ENCODE measurements around the gene ZBTB48.
A peak's percentile ranks its signal among the peaks of the same experiment; 100 is the strongest.

ZBTB48 gene

DNA sequence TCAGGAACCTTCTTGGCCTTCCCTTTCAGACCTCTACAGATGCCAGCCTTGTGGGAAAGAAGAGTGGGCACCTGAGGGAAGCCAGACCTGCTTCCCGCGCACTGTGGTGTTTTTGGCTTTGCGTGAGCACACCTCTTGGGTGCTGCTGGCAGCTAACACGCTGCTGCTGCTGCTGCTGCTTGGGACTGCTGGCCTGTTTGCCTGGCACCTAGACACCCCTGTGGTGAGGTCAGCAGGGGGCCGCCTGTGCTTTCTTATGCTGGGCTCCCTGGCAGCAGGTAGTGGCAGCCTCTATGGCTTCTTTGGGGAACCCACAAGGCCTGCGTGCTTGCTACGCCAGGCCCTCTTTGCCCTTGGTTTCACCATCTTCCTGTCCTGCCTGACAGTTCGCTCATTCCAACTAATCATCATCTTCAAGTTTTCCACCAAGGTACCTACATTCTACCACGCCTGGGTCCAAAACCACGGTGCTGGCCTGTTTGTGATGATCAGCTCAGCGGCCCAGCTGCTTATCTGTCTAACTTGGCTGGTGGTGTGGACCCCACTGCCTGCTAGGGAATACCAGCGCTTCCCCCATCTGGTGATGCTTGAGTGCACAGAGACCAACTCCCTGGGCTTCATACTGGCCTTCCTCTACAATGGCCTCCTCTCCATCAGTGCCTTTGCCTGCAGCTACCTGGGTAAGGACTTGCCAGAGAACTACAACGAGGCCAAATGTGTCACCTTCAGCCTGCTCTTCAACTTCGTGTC is 995 bp upstream of the ZBTB48 start:
- no peak for TF ChIP-seq FOXP2 (optimal IDR thresholded peaks at IDR 0.05; ENCODE audit: control extremely low read depth, extremely low read length, insufficient read depth)
- no peak for TF ChIP-seq EZH2 (IDR thresholded peaks at IDR 0.05)
- TF ChIP-seq POLR2AphosphoS5 (IDR thresholded peaks at IDR 0.05; ENCODE audit: borderline replicate concordance, low read depth, low read length) = no peak
- DNase-seq (ENCODE audit: low read depth, low spot score) = no peak
- peak overlapping the region; percentile 76 for H3K9ac ChIP-seq (ENCODE audit: insufficient read length)
- H3K9me3 ChIP-seq (ENCODE audit: low read depth, low read length) = no peaks in the 10 kb centered on the region
- no peaks in the 10 kb centered on the region for H3K36me3 ChIP-seq (ENCODE audit: insufficient read depth, low read length)
- peak overlapping the region; percentile 90 for H3K4me3 ChIP-seq
- H3K27ac ChIP-seq = no peak overlapping the region

DNA sequence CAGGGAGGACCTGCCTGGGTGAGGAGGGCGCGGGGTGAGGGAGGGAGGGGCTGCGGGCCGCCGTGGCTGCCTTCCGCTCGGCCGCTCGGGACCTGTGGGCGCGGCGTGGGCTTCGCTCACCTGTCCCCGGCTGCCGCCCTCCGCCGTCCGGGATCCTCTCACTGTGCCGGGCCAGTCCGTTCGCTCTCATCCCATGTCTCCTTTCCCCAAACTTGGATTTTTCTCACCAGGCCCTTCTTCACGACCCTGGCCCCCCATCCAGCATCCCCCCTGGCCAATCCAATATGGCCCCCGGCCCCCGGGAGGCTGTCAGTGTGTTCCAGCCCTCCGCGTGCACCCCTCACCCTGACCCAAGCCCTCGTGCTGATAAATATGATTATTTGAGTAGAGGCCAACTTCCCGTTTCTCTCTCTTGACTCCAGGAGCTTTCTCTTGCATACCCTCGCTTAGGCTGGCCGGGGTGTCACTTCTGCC is 362 bp downstream of the ZBTB48 start:
- H3K27ac ChIP-seq = no peak overlapping the region
- no peak for DNase-seq (ENCODE audit: low read depth, low spot score)

DNA sequence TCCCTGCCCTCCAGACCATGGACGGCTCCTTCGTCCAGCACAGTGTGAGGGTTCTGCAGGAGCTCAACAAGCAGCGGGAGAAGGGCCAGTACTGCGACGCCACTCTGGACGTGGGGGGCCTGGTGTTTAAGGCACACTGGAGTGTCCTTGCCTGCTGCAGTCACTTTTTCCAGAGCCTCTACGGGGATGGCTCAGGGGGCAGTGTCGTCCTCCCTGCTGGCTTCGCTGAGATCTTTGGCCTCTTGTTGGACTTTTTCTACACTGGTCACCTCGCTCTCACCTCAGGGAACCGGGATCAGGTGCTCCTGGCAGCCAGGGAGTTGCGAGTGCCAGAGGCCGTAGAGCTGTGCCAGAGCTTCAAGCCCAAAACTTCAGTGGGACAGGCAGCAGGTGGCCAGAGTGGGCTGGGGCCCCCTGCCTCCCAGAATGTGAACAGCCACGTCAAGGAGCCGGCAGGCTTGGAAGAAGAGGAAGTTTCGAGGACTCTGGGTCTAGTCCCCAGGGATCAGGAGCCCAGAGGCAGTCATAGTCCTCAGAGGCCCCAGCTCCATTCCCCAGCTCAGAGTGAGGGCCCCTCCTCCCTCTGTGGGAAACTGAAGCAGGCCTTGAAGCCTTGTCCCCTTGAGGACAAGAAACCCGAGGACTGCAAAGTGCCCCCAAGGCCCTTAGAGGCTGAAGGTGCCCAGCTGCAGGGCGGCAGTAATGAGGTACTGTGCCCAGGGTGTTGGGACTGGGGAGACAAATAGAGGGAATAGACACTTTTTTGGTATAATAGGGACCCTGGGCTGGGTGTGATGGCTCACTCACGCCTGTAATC is 1.0 kb downstream of the ZBTB48 start:
- Histone ChIP-seq H3K4me3 (peak overlapping the region; percentile 90), H3K9me3 (ENCODE audit: low read depth, low read length) (no peaks in the 10 kb centered on the region), H3K27ac (no peak overlapping the region), H3K9ac (ENCODE audit: insufficient read length) (peak overlapping the region; percentile 84), H3K36me3 (ENCODE audit: insufficient read depth, low read length) (no peaks in the 10 kb centered on the region)
- no peak for DNase-seq (ENCODE audit: low read depth, low spot score)
- TF ChIP-seq EZH2 (IDR thresholded peaks at IDR 0.05) (no peak), POLR2AphosphoS5 (IDR thresholded peaks at IDR 0.05; ENCODE audit: borderline replicate concordance, low read depth, low read length) (0 out of 2 replicates have a peak, but pooled peaks have one; percentile 18), FOXP2 (optimal IDR thresholded peaks at IDR 0.05; ENCODE audit: control extremely low read depth, extremely low read length, insufficient read depth) (no peak)

More for the DNA sequence above, 362 bp downstream of the ZBTB48 start:
- Histone ChIP-seq H3K4me3 (peak overlapping the region; percentile 90), H3K9me3 (ENCODE audit: low read depth, low read length) (no peaks in the 10 kb centered on the region), H3K36me3 (ENCODE audit: insufficient read depth, low read length) (no peaks in the 10 kb centered on the region), H3K9ac (ENCODE audit: insufficient read length) (peak overlapping the region; percentile 84)
- no peak for TF ChIP-seq FOXP2 (optimal IDR thresholded peaks at IDR 0.05; ENCODE audit: control extremely low read depth, extremely low read length, insufficient read depth)

DNA sequence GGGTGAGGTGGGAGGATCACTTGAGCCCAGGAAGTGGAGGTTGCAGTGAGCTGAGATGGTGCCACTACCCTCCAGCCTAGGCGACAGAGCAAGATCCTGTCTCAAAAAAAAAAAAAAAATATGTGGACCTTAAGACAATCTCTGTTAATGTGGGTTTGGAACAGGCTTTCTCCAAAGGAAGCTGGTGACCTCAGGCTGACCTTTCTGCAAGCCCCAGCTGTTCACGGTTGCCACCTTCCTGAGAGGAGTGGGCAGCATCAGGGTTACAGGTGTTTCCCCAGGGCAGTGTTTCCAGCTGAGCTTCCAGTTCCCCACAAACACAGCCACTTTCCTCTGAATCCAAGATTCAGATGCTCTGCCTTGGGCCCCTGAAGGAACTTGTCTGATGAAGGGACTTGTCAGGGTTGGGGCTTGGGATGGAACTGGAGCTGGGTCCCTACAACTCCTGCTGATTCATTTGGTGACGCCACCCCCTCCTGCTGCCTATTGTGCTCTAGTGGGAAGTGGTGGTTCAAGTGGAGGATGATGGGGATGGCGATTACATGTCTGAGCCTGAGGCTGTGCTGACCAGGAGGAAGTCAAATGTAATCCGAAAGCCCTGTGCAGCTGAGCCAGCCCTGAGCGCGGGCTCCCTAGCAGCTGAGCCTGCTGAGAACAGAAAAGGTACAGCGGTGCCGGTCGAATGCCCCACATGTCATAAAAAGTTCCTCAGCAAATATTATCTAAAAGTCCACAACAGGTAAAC is 1.9 kb downstream of the ZBTB48 start:
- DNase-seq (ENCODE audit: low read depth, low spot score) = no peak
- Histone ChIP-seq H3K9ac (ENCODE audit: insufficient read length) (no peak overlapping the region), H3K9me3 (ENCODE audit: low read depth, low read length) (no peaks in the 10 kb centered on the region), H3K36me3 (ENCODE audit: insufficient read depth, low read length) (no peaks in the 10 kb centered on the region), H3K4me3 (no peak overlapping the region), H3K27ac (no peak overlapping the region)
- TF ChIP-seq FOXP2 (optimal IDR thresholded peaks at IDR 0.05; ENCODE audit: control extremely low read depth, extremely low read length, insufficient read depth) = no peak
- TF ChIP-seq POLR2AphosphoS5 (IDR thresholded peaks at IDR 0.05; ENCODE audit: borderline replicate concordance, low read depth, low read length) = no peak
- no peak for TF ChIP-seq EZH2 (IDR thresholded peaks at IDR 0.05)

DNA sequence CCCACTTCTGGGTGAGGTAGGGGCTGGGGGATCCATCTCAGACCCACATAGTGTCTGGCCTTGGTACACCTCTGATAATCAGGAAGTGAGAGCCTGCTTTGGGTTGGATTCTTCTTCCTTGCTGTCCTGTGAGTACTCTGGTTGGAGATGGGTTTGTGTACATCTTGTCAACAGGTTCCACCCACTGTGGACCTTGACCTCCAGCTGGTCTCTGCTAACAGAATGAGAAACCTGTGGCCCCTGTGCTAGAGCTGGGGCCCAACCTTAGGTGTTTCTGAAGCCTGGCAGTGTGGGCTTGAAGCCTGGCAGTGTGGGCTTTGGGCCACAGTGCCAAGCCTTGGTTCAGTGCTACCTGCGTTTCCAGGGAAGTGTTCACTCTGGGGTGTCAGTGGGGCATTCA is 2.6 kb downstream of the ZBTB48 start:
- no peak for DNase-seq (ENCODE audit: low read depth, low spot score)
- H3K9me3 ChIP-seq (ENCODE audit: low read depth, low read length) = no peaks in the 10 kb centered on the region
- TF ChIP-seq EZH2 (IDR thresholded peaks at IDR 0.05) (no peak), FOXP2 (optimal IDR thresholded peaks at IDR 0.05; ENCODE audit: control extremely low read depth, extremely low read length, insufficient read depth) (no peak), POLR2AphosphoS5 (IDR thresholded peaks at IDR 0.05; ENCODE audit: borderline replicate concordance, low read depth, low read length) (no peak)
- no peaks in the 10 kb centered on the region for H3K36me3 ChIP-seq (ENCODE audit: insufficient read depth, low read length)
- no peak overlapping the region for H3K4me3 ChIP-seq
- H3K9ac ChIP-seq (ENCODE audit: insufficient read length) = no peak overlapping the region
- H3K27ac ChIP-seq = no peak overlapping the region

DNA sequence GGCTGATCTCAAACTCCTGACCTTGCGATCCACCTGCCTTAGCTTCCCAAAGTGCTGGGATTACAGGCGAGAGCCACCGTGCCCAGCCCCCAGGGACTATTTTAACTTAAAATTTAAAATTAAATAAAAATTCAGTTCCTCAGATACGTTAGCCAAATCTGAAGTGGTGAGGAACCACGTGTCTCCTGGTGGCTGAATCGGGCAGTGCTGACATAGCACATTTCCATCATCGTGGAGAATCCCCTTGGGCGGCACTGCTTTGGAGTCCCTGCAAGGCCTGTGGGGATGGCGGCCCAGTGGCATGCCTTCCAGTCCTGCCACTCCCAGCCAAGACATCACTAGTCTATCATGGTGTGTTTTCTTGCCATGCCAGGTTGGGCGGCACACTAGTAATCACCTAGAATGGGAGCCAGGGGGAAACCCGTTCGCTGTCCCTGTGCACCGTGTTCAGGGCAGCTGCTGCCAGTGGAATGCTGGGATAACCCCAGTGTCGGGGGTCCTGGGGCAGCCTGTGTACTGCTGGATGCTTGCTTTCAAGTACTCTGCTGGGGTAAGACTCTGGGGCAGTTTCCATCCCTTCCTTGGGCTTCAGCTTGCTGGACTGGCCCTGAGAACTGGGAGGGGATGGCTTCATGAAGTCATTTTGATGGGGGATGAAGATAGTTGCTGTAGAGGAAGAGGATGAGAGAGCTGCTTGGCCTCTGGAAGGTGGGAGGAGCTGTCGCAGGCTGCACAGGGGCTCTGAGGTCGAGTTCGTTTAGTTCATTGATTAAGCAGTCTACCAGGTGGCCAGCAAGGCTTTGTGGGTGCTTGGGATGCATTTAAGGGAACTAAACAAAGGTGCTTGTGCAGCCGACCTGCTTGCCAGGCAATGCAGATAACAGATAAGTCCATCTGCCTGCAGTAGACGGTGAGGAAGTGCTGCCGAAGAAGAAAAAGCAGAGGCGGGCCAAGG is 4.6 kb downstream of the ZBTB48 start:
- H3K4me3 ChIP-seq = no peak overlapping the region
- TF ChIP-seq FOXP2 (optimal IDR thresholded peaks at IDR 0.05; ENCODE audit: control extremely low read depth, extremely low read length, insufficient read depth) (no peak), POLR2AphosphoS5 (IDR thresholded peaks at IDR 0.05; ENCODE audit: borderline replicate concordance, low read depth, low read length) (no peak), EZH2 (IDR thresholded peaks at IDR 0.05) (no peak)

DNA sequence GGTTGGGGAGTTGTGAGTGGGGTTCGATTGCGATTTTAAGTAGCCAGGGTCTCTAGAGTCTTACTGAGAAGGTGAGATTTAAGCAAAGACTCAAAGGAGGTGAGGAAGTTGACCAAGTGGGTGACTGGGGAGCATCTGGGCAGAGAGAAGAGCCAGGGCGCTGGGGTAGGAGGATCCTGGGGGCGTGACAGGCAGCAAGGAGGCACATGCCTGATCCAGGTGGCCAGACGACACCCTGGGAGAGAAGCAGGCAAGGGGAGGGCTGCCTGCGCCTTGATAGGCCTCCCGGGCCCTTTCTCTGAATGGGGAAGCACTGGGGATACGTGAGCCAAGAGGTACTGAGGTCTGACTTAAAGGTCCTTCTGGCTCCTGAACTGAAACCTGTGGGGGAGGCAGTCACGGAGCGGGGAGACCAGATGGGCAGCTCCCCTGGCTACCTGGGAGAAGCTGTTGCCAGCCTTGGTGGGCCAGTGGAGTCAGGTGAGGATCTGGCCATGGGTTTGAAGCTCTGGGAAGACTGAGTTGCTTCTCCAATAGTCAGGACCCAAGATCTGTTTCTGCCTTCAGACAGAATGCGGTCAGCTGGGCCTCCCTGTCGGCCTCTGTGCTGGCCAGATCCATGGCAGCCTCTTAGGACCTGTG is 5.4 kb downstream of the ZBTB48 start:
- Histone ChIP-seq H3K4me3 (no peak overlapping the region), H3K36me3 (ENCODE audit: insufficient read depth, low read length) (peaks cover 4% of the 10 kb centered on the region), H3K27ac (no peak overlapping the region), H3K9ac (ENCODE audit: insufficient read length) (no peak overlapping the region), H3K9me3 (ENCODE audit: low read depth, low read length) (no peaks in the 10 kb centered on the region)
- TF ChIP-seq EZH2 (IDR thresholded peaks at IDR 0.05) (no peak), POLR2AphosphoS5 (IDR thresholded peaks at IDR 0.05; ENCODE audit: borderline replicate concordance, low read depth, low read length) (no peak), FOXP2 (optimal IDR thresholded peaks at IDR 0.05; ENCODE audit: control extremely low read depth, extremely low read length, insufficient read depth) (no peak)
- DNase-seq (ENCODE audit: low read depth, low spot score) = no peak

More for the DNA sequence above, 4.6 kb downstream of the ZBTB48 start:
- Histone ChIP-seq H3K9ac (ENCODE audit: insufficient read length) (no peak overlapping the region), H3K9me3 (ENCODE audit: low read depth, low read length) (no peaks in the 10 kb centered on the region), H3K27ac (no peak overlapping the region), H3K36me3 (ENCODE audit: insufficient read depth, low read length) (peaks cover 4% of the 10 kb centered on the region; the same call in 1 of the 2 replicates)
- DNase-seq (ENCODE audit: low read depth, low spot score) = no peak
